ENCODE data around the gene FRS3.

DNA sequence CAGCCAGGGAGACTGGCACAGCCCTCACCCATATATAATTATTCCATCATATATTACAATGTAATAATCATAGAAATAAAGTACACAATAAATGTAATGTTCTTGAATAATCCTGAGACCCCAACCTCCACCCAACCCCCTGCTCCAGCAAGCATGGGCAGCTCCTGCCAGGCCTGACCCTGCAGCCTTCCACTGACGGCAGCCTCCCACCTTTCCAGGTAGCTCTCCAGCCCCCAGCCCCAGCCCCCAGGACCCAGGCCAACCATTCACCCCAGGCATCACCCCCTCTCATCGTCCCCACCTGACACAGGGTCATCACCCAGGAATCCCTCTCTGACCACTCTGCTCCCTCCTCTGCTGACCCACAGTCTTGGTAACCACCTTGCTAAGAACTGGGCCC, 58.9 kb downstream of the FRS3 start:
- TF ChIP-seq RAD21 (IDR thresholded peaks at IDR 0.05; ENCODE audit: low read depth), result no peak
- no peak for TF ChIP-seq YY1 (IDR thresholded peaks at IDR 0.05; ENCODE audit: extremely low read depth, insufficient replicate concordance, low read depth, low read length)
- no peak for TF ChIP-seq POLR2A (IDR thresholded peaks at IDR 0.05; ENCODE audit: borderline replicate concordance, extremely low read depth, insufficient read depth, insufficient read length)
- TF ChIP-seq, protein P1, sequence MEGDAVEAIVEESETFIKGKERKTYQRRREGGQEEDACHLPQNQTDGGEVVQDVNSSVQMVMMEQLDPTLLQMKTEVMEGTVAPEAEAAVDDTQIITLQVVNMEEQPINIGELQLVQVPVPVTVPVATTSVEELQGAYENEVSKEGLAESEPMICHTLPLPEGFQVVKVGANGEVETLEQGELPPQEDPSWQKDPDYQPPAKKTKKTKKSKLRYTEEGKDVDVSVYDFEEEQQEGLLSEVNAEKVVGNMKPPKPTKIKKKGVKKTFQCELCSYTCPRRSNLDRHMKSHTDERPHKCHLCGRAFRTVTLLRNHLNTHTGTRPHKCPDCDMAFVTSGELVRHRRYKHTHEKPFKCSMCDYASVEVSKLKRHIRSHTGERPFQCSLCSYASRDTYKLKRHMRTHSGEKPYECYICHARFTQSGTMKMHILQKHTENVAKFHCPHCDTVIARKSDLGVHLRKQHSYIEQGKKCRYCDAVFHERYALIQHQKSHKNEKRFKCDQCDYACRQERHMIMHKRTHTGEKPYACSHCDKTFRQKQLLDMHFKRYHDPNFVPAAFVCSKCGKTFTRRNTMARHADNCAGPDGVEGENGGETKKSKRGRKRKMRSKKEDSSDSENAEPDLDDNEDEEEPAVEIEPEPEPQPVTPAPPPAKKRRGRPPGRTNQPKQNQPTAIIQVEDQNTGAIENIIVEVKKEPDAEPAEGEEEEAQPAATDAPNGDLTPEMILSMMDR (IDR thresholded peaks at IDR 0.05 in 2 of 3, conservative IDR thresholded peaks at IDR 0.05 in 1 of 3; ENCODE audit: borderline replicate concordance in 1 of 3, insufficient read depth in 1 of 3, low read depth in 2 of 3, low read length in 2 of 3), result no peak
